HL-60 (cell line): ENCODE measurements around the gene ZBTB24.

Experiments used
- DNase-seq, 2 experiments: peaks; one replicate each; pipeline ENCODE4 v3.0.0-alpha.2; 2010 to 2020; ENCODE audit warnings: low read depth in 1 of 2, low spot score in 1 of 2
- H3K27ac ChIP-seq: fragments of 250-450 bp; sonication (Bioruptor Pico); replicated peaks from 2 replicates; pipeline ENCODE4 v1.5.1; 2020; ENCODE audit warnings: mild to moderate bottlenecking, moderate library complexity
- H3K27me3 ChIP-seq: fragments of 250-450 bp; sonication (Bioruptor Pico); 2 replicates; pipeline ENCODE4 v1.5.1; 2021; ENCODE audit warnings: mild to moderate bottlenecking, moderate library complexity; ENCODE audit not compliant: insufficient read depth, poor library complexity, severe bottlenecking
- H3K4me3 ChIP-seq: replicated peaks from 2 replicates; pipeline ENCODE4 v1.5.1; 2011; ENCODE audit warnings: mild to moderate bottlenecking, control low read depth, low read length; ENCODE audit not compliant: insufficient read depth
- CTCF ChIP-seq: IDR thresholded peaks from one replicate; pipeline ENCODE4 v1.5.1; 2011; ENCODE audit warnings: low read length, control low read depth, inconsistent platforms; ENCODE audit not compliant: insufficient read depth
- GABPA ChIP-seq: IDR thresholded peaks from 2 replicates; pipeline ENCODE4 v1.6.1; 2012; ENCODE audit warnings: low read depth
- POLR2AphosphoS5 ChIP-seq: IDR thresholded peaks from 2 replicates; pipeline ENCODE4 v1.6.1; 2012; ENCODE audit warnings: low read depth
- REST ChIP-seq: IDR thresholded peaks from 2 replicates; pipeline ENCODE4 v1.6.1; 2012; ENCODE audit warnings: low read depth; ENCODE audit not compliant: insufficient replicate concordance
- SPI1 ChIP-seq: IDR thresholded peaks from 2 replicates; pipeline ENCODE4 v1.6.1; 2012; ENCODE audit warnings: low read depth, mild to moderate bottlenecking, borderline replicate concordance

ZBTB24 gene

GRCh38 chr6:109506314-109506713 is 23.3 kb upstream of the ZBTB24 start:
- no peak for DNase-seq
- Histone ChIP-seq H3K27me3 (no peaks in the 10 kb centered on the region), H3K27ac (no peak overlapping the region), H3K4me3 (no peak overlapping the region)
- TF ChIP-seq GABPA (no peak), SPI1 (no peak), POLR2AphosphoS5 (no peak), REST (no peak), CTCF (no peak)

GRCh38 chr6:109503327-109504224 is 20.6 kb upstream of the ZBTB24 start:
- Histone ChIP-seq H3K27ac (no peak overlapping the region), H3K27me3 (no peaks in the 10 kb centered on the region), H3K4me3 (no peak overlapping the region)
- DNase-seq = peak in 1 of 2 experiments; percentile 51
- TF ChIP-seq CTCF (no peak), POLR2AphosphoS5 (peak; percentile 98)

GRCh38 chr6:109498936-109499335 is 15.9 kb upstream of the ZBTB24 start:
- no peak for TF ChIP-seq CTCF
- TF ChIP-seq GABPA = no peak
- TF ChIP-seq REST = no peak
- no peak for TF ChIP-seq POLR2AphosphoS5
- TF ChIP-seq SPI1 = no peak
- DNase-seq = no peak

GRCh38 chr6:109498052-109498451 is 15.0 kb upstream of the ZBTB24 start:
- TF ChIP-seq CTCF (no peak), POLR2AphosphoS5 (no peak), SPI1 (no peak)
- no peak overlapping the region for H3K4me3 ChIP-seq
- no peak overlapping the region for H3K27ac ChIP-seq
- no peak for DNase-seq
- no peaks in the 10 kb centered on the region for H3K27me3 ChIP-seq

More at GRCh38 chr6:109498936-109499335, 15.9 kb upstream of the ZBTB24 start:
- H3K4me3 ChIP-seq = no peak overlapping the region
- no peak overlapping the region for H3K27ac ChIP-seq
- H3K27me3 ChIP-seq = no peaks in the 10 kb centered on the region
